KG1 (cell line): ENCODE data around the gene WNT3A.

ENCODE experiments used
- DNase-seq: peaks from one replicate; lab custom pipeline; 2025; lab: John Stamatoyannopoulos, UW

WNT3A gene

DNA sequence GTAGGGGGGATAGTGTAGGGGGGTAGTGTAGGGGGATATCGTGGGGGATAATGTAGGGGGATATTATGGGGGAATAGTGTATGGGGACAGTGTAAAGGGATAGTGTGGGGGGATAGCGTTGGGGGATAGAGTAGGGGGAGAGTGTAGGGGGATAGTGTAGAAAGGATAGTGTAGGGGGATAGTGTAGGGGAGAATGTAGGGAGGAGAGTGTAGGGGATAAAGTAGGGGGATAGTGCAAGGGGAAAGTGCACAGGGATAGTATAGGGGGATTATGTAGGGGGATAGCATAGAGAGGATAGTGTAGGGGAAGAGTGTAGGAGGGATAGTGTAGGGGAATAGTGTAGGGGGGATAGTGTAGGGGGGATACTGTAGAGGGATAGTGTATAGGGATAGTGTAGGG is 63.4 kb downstream of the WNT3A start:
- no peak for DNase-seq

DNA sequence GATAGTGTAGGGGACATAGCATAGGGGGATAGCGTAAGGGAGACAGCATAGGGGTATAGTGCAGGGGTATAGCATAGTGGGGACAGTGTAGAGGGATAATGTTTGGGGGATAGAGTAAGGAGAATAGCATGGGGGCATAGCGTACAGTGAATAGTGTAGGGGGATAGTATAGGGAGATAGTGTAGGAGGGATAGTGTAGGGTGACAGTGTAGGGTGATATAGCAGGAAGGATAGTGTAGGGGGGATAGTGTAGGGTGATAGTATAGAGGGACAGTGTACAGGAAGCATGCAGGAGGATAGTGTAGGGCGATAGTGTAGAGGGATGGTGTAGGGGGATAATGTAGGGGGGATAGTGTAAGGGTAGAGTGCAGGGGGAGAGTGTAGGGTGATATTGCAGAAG is 64.1 kb downstream of the WNT3A start:
- no peak for DNase-seq

DNA sequence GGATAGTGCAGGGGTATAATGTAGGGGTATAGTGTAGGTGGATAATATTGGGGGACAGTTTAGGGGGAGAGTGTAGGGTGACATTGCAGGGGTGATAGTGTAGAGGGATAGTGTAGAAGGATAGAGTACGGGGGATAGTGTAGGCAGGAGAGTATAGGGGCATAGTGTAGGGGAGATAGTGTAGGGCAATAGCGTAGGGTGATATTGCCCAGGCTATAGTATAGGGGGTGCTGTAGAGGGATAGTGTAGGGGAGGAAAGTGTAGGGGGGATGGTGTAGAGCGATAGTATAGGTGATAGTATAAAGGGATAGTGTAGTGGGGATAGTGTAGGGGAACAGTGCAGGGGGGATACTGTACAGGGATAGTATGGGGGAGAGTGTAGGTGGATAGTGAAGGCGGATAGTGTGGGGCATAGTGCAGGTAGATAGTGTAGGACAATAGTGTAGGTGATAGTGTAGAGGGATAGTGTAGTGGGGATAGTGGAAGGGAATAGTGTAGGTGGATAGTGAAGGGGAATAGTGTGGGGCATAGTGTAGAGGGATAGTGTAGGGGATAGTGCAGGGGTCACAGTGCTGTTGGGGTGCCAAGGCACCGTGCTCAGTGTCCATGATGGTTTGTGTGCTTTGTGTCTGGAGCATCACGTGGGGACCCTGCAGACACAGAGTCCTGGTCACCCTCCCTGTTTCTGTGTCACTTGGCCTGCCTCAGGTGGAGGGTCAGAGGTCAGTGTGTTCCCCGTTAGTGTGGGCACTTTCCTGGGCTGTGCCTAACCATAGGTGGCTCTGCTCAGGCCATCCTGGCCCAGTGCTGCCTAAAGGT is 65.2 kb downstream of the WNT3A start:
- DNase-seq: no peak

DNA sequence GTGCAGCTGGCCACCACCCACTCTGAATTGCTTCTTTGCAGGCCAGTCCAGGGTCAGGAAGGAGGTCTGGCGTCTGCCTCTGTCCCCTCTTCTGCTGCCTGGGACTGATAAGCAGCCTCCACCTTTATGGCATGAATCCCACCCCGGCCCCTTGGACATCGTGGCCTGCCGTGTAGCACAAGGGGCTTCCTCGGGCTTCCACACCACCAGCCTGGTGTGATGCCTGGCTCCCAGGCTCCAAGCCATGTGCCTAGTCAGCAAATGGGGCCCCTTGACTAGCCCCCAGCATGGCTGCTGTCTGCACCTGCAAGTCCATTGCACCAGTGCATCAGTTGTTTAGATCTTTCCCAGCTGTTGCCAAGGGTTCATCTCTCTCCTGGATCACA is 65.9 kb downstream of the WNT3A start:
- DNase-seq: no peak

DNA sequence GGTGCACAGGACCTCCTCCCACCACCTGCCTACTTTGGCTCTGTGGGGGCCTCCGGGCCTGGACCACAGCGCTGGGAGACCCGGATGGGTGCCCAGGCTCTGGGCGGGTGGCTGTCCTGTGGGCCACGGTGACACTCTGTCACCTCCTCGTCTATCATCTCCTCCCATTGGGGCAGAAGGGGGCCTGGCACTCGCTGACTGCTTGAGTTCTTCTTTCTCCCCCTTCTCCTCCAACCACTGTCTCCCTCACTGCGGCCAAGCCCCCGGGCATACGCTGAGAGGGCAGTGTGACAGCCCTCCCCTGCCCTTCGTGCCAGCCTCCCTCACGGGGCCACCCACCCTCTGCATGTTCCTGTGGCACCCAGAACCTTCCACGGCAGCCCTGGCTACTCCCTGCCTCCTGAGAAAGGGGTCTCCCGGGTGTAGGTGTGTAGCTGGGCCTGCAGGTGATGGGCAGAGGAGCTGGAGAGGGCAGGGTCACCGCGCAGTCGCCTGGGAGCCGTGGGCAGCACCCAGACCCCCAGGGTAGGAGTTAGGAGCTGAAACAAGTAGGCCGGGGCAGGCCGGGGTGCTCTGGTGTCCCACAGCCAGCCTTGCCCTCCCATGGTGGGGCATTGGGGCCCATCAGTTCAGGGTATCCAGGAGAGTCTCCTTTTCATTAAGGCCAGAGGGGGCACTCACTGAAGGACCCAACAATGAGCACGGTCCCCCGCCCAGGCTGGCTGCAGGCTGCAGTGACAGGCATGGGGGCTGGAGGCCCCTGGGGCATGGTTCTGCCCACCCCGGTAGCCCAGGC is 66.5 kb downstream of the WNT3A start:
- DNase-seq: no peak

DNA sequence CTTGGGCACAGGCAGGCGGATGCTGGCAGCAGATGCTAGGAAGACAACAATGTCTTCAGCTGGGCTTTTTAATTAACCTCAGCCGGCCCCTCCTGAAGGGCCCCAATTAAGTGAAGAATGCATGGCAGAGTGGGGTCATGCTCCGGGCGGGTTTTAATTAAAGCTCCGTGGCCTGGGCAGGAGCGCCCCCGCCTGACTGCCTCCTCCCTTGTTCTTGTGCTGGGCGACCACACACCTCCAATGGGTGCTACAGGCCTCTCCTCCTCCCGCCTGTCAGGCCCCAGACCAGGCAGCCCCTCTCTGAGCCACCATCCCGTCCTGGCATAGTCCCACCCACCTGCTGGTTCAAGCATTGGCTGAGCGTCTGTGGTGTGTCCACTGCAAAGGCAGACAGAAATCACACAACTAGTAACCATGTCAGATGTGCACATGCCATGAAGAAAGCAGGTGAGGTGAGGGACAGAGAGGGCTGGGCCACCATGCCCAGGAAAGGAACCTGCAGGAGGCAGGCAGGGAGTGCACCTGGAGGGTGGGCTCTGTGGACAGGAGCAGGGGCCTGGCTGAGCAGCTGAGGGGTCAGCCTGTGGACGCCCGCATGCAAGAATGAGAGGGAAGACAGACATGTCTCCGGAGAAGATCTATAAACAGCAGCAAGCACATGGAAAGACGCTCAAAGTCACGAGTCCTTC is 67.2 kb downstream of the WNT3A start:
- no peak for DNase-seq

DNA sequence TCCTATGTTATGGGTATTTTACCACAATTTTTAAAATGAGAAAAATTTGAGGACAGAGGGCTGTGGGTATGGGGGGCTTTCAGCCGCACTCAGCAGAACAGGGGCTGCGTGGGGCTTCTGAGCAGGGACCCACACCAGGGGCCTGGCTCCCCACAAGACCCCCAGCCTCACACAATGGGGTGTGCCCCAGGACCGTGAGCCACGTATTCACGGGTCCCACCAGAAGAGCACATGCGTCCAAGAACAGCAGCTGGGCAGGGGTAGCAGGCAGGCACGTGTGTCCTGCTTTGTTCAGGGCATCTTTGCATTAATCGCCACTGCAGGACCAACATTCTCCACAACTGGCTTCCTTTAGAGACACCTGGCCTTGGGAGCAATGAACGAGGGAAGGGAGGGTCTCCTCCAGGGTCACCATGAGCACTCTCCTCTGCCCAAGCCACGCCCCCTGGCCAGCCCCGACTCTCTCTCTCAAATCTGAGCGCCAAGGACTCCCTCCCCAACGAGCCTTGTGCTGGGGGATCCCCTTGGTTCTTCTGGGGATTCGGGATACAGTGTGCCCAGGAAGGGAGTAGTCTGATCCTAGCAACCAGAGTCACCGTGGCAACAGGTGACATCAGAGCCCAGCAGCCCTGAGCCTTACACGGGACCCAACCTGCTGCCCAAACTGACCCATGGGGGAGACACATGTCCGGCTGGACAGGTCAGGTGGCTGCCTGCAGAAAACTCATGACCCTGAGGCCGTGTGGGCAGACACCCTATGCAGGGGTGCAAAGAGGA is 68.3 kb downstream of the WNT3A start:
- no peak for DNase-seq

DNA sequence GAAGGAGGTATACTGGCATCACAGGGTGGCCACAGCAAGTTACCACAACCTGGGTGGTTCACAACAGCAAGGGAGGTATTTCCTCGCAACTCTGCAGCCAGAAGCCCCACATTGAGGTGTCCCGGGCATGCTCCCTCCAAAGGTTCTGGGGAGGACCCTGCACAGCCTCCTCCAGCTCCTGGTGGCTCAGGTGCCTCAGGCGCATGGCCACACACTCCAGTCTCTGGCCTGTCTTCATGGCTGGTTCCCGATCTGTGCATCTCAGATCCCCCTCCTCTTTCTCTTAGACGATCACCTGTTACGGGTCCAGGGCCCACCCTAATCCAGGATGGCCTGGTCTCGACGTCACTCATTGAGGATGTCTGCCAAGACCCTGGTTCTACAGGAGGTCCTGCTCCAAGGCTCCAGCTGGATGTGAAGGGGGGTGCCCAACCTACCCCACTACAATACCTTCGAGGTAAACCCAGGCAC is 69.0 kb downstream of the WNT3A start:
- DNase-seq: no peak

DNA sequence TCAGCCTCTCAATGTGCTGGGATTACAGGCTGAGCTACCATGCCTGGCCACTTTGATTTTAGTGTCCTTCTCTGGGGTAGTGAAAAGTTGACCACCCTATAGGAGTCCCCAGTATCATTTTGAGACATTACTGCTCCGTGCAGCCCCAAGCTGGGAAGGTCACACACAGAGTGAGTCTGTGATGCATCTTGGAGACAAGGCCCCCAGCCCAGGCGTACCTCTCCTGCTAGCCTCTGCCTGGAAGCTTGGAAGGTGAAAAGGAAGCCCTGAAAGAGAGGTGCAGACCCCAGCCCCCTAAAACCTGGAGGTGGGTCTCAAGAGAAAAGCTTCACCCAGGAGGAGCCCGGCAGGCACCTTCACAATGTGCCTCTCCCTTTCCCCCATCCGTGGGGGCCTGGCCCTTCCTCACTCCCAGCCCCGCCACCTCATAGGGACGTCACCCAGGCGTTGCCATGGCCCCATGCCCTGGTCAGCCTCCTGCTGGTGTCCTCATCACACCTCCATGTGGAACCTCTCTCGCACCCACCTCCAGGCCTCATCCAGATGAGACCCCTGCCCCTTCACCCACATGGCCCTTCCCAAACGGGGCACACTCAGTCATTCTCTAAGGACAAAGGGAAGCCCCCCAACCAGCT is 70.1 kb downstream of the WNT3A start:
- no peak for DNase-seq

DNA sequence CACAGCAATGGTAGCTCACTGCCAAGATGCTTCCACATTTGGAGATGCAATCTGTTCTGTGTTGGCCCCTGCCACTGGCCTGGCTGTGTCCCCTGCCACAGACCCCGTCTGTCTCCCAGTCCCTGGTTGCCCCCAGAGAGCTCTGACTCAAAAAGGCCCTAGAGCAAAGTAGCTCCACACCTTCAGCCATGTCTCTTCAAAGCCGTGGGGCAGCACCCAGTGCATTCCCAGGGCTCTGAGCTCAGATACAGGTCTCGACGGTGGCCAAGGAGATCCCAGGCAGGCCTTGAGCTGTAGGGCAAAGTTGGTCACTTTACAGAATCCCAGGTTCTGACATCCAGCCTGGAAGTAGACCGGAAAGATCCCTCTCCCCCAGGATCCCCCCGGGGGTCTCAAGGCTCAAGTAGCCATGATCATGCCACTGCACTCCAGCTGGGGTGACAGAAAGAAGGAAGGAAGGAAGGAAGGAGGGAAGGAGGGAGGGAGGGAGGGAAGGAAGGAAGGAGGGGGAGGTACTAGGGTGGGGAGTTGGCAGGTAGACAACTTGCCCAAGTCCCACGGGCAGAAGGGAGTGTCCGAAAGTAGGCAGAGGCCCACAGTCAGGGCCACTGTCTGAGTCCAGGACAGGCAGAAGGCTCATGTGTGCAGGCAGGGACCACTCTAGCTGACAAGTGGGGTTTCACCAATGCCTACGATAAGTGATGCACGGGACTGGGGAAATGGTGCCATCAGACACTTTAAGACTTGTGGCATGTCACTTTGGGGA is 71.0 kb downstream of the WNT3A start:
- DNase-seq: no peak

DNA sequence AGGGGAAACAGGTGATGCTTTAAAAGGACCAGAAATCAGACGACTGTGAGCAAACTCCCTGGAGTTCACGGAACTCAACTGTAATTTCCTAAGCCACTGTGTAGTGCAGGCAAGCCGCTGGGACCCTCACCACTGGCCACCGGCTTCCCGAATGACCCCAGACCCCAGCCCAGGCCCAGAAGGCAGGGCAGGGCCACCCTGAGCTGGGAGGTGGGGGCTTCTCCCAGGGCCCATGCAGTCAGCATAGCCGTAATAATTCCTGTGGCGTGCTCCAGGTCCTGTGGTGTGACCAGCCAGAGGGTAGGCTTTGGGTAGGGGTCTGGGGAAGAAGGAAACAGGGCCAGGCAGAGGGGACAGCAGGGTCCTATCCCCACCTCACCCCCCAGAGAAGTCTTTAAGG is 72.2 kb downstream of the WNT3A start:
- DNase-seq: no peak

DNA sequence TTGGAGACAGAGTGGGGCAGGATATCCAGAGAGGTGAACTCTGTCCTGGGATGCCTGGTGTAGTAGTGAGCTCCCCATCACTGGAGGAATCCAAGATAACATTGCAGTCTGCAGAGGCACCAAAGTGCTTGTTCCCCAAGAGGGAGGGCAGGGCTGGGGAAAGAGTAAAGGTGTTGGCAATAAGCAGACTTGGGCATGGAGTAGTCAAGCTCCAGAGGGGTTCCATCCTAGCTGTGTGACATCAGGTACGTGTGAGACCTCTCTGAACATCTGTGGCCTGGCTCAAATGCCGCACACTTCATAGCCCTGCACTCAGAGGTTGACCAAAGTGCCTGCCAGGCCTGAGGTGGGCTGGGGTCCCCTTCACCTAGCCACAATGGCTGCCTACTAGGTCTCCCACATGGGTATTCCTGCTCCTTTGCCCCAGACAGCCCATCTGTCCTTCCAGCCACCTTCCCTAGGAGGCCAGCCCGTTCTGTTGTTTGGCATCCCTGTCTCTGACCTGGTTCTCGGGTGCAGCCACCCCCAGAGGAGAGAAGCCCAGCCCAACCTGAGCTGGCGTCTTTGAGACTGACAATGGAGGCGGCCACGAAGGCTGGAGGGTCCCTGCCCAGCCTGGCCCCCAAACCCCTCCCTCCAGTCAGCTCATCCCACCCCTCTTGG is 72.9 kb downstream of the WNT3A start:
- no peak for DNase-seq

DNA sequence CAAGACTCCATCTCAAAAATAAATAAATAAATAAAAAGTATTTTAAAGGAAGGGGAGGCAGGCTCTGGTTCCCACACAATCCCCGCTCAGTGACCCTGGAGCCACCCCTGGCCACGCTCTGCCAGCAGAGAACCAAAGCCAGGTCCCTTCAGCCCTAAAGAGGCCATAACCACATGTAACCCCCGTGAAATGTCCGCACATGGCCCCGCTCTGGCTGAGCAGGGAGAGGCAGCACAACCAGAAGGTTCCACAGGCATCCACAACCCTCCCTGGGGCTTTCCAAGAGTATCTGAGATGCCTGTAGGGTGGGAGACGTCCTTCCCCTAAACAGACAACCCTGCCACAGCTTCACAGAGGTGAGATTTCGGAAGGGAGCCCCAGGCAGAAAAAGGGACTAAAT is 74.3 kb downstream of the WNT3A start:
- no peak for DNase-seq

DNA sequence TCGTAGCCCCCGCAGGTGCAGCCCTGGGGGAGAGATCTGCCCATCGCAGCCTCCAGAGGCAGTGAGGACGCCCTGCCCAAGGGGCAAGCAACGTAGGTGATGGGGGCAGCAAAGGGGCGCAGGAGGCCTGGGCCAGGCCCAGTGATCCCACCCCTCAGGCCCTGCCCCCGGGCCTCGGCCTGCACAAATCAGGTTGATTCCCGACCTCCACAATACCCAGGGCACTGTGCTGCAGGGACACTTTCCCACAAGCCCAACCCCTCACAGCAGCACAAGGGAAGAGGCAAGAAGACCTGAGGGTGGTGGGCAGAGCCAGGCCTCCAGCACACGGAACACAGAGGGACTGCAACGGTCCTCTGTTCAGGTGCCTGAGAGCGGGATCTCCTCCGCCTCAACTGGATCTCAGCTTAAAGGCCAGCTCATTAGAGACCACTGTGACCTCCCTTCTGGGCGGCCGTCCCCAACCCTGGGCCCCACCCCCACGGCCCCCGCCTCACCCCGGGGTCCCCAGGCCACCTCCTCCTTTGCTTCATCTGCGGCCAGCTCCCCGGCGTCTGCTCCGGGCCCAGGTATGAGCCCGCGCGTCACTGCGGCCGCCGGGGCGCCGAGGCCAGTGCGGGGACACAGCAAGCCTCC is 74.9 kb downstream of the WNT3A start:
- DNase-seq: no peak

DNA sequence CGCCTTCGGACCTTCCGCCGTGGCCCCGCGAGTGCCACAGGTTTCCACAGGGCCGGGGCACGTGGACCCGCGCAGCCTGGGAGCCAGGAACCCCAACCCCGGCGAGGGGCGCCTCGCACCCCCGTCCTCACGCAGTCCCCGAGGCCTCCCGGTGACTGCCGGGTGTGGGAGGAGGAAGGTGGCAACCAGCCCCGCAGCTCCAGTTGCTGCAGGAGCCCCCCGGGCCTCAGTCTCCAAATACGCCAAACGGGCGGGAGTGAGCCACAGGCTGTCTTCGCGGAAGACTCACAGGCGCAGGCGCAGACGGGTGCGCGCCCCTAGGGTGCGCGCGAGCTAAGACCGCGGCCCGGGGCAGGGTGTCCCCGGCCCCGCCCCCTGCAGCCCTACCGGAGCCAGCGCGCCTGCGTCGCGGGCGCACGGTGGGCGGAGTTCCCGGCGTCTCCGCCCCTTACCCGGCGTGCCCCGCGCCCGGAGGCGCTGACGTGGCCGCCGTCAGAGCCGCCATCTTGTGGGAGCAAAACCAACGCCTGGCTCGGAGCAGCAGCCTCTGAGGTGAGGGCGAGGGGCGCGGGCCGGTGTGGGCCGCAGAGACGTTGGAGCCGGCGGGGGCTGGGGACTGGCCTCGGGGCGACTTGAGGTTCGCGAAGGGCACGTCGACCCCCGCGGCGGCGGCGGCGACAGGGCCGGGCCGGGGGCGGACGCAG is 75.6 kb downstream of the WNT3A start, which contains the start of gene ARF1:
ARF1 (plus strand) TSS at position 495 of the 704 bp plus-strand sequence. CDS start 14,407 bp downstream, outside the sequence.
- DNase-seq: peak; percentile 92

DNA sequence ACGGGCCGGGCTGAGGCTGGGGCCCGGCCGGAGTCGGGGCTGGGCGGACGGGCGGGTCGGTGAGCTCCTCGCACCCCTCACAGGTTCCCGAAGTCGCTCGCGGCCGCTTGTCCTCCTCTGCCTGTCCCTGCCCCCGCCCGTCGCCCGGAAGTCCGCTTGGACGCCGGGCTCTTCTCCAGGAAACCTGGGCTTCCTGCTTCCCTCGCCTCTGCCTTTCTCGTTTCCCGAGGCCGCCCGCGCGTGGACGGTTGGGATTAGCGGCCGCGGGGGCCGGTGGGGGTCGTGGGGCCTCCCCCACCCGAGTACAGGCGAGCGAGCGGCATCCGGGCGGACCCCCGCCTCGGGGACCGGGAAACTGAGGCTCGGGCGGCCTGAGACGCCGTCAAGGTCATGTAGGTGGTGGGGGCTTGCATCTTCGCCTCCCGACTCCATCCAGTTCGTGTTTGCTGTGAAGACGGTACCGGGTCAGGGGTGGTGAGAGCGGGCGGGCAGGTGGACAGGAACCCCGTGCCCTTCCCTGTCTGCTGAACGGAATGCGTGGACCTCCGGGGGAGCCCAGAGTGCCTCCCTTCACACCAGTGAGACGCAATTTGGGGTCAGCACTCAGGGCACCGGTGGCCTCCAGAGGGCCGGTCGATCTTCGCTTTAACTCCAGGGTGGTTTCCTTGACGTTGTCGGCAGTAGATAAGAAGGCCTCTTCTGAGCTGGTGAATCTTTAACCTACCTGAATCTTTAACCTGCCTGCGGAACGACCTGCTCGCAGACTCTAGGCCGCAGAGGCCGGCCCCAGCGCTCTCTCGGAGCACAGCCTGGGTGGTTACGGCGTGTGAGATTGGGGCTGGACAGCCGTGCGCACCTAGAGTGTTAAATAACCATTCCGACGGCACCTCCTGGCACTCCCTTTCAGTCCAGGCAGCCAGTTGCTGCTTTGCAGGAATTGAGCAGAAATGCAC is 76.4 kb downstream of the WNT3A start:
- no peak for DNase-seq

DNA sequence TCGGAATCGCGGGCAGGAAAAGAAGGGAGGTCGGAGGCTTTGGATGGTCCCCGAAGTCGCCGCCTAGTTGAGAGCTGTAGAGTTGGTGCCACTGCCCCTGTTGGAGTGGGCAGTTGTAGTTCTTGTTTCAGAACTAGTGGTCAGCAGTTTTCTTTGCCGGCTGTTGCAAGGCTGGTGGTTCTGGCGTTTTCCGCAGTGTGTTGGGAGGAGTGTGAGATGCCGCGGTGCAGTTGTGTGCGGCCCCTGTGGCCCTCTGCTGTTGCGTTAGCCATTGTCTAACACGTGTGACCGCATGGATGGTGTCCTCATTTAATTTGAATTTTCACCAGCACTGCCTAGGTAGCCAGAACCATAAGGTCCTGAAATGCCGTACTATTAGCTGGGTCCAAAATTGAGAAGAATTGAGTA is 77.1 kb downstream of the WNT3A start:
- DNase-seq: no peak

DNA sequence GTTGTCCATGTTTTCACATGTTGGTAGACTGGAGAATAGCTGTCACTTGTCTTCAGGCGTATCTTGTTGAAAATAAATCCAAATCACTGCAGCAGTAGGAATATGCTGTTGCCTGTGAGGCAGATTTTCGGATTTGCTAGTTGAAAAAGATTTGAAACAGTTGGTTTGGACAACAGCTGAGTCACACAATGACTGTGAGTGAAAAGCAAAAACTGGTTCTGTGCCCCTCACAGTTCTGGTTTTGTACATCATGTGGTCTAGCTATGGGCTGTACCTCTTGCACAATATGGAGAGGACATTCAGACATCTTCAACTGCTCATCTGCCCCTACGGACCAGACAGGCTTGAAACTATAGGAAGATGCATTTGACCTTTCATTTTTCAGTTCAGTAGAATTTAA is 77.5 kb downstream of the WNT3A start:
- DNase-seq: no peak
